GM19372 (cell line): Measurements from ENCODE around the gene CCNYL1.
"Not testable (repeated sequence)": the region's sequence is repeated elsewhere in the genome, so short reads cannot be mapped to it uniquely, and the experiment has no call there.

Experiments
- ATAC-seq: cut with Tn5 transposase; IDR thresholded peaks from one replicate; pipeline ENCODE4 v1.9.1; 2021; ENCODE audit warnings: mild to moderate bottlenecking, low read depth, moderate library complexity; ENCODE audit not compliant: unreplicated experiment

The CCNYL1 gene

GRCh38 chr2:207710814-207711740 is at the start of gene CCNYL1:
Gene CCNYL1 (plus strand): TSS chr2:207711640. CDS start chr2:207711897, 257 bp downstream.
- peak; percentile 95 for ATAC-seq

GRCh38 chr2:207662203-207662602 is 49.2 kb upstream of the CCNYL1 start:
- ATAC-seq, result peak; percentile 74

DNA sequence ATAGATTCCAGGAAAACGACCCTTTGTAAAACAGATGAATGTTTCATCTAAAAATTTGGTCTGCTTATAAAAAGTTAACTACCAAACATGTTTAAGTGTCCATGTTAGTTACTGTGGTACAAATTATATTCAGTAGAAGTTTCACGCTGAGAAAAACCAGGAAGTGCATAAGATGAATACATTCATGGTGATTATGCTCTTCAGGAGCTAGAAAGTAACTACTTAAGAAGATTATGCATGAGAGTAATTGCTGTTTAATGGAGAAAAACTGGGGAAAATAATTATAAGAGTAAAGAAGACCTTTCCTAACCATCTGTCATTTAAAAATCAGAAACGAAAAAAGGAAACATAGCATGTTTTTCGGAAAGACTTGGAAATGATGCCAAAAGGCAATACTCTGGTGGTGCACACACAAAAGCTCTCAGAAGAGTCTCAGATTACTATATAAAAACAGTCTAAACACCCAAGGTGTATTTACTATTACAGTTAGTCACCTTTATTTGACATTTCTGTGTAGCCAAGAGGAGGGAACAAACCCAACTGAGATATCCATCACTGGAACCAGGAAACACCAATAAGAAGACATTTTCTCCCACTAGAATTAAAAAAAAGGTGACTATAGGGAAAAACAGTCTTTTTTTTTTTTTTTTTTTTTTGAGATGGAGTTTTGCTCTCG is 47.4 kb upstream of the CCNYL1 start:
- no peak for ATAC-seq

- no peak for ATAC-seq
These were observed 40.6 kb upstream of the CCNYL1 start for GRCh38 chr2:207670887-207671286.

GRCh38 chr2:207673431-207673830 is 38.0 kb upstream of the CCNYL1 start:
- ATAC-seq, result no peak

GRCh38 chr2:207674266-207674774 is 37.1 kb upstream of the CCNYL1 start:
- no peak for ATAC-seq

DNA sequence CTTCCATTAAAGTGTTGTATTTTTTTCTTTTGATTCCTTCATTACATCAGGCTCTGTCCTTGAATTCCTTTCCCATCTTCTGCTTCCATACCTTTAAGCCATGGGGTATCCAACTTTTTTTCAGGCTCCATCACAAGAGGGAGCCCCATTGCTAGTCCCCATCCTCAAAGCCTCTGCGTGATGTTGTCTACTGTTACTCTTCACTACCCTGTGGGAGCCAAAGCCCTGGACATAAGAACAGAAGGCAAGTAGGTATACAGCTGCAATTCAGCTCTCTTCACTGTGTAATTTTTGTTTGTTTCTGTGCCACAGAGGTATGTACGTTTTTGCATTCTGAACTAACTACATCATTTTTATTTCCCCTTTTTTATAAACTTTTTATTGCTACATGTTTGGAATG is 36.6 kb upstream of the CCNYL1 start:
- no peak for ATAC-seq

- ATAC-seq, result no peak
These were observed 34.5 kb upstream of the CCNYL1 start for GRCh38 chr2:207676827-207677354.

DNA sequence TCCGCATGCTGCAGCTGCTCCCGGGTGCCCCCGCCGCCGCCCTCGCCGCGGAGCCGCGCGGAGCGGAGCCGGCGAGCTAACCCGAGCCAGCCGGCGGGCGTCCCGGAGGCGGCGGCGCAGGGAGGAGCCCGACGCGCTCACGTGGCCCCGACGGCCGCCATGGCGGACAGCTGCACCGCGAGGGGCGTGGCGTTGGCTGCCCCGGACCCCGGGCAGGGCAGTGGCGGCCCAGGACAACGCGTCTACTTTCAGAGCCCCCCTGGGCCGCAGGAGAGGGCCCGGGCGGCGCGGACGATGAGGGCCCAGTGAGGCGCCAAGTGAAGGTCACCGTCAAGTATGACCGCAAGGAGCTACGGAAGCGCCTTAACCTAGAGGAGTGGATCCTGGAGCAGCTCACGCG is 30.0 kb upstream of the CCNYL1 start:
- no peak for ATAC-seq

GRCh38 chr2:207682557-207682956 is 28.9 kb upstream of the CCNYL1 start:
- ATAC-seq, result no peak

- ATAC-seq, result no peak
These were observed 28.0 kb upstream of the CCNYL1 start for GRCh38 chr2:207683438-207683837.

DNA sequence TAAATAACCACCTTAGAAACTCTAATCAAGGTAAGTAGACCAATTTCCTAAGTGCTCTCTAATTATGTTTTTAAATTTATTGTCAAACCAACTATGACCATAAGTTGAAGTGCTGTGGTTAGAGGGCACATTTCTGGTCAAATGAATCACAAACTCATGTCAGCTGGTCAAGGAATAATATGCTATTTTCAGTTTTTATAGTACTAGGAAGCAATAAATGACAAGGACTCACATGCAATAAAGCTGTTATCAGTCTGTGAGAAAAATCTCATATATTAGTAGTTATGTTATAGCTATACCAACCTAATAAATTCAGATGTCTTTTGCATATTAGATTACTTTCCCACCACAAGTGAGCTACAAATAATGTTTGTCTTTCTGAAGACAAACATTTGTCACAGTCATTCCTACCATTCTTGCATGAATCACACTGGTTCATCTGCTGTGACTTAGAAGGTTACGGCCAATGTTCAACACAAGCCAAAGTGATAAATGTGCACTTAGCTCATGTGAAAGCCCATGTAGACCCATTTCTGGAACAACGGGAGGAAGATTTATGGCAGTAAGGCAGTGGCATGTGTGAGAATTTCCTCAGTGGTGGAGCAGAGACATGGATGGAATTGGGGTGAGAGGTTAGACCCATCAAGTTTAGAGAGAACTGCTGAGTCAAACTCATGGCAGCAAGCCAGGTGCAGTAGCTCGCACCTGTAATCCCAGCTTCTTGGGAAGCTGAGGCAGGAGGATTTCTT is 27.4 kb upstream of the CCNYL1 start:
- no peak for ATAC-seq

- no peak for ATAC-seq
These were observed 24.6 kb upstream of the CCNYL1 start for GRCh38 chr2:207686812-207687211.

DNA sequence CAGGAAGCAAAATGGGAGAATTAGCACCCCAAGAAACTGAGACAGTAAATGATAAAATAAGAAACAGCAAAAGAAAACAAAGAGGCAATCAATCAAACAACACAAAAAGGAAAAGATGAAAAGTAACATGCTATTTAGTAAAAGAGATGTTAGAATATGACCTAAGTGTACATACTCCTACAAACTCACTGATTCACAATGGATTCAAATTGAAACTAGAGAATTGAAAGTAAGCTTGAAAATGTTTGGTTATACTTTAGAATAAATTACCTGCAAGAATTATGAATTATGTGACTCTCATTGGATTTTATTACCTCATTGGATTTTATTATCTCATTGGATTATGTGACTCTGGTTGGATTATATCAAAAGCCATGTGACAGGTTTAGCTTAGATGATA is 22.8 kb upstream of the CCNYL1 start:
- ATAC-seq, result no peak

GRCh38 chr2:207690845-207691461 is 20.5 kb upstream of the CCNYL1 start:
- not testable (repeated sequence) for ATAC-seq

DNA sequence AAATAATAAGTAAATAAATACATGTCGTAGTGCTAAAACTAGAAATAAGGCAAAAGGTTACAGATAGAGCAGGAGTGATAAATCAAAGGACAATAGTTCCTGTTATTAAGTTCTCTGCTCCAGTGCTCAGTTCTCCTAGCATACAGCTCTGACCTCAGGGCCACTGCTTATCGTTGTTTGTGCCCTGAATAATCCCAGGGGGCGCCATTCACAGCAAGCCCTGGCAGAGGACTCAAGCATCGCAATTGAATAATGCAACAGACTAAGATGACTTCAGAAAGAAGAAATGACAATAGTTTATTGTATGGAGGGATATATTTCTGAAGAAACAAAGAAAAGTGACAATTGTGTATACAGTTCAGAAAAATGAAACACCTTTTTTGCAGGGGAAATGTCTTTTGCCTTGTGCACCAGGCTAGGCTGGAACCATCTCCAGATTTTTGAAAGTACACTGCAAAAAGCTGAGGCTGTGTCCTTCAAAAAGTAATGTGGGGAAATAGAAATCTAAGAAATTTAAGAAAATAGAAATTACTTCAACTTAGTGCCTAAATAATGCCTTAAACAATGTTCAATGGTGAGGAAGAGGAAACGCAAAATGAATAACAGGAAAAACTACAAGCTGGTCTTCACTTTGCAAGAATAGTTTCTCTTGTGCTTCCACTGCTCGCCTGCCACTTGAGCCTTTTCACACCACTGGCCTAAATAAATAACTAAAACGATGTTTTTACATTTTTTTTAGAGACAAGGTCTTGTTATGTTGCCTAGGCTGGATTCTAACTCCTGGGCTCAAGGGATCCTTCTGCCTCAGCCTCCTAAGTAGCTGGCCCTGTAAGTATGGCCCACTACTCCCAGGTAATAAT is 19.0 kb upstream of the CCNYL1 start:
- ATAC-seq, result no peak

GRCh38 chr2:207693641-207694249 is 17.7 kb upstream of the CCNYL1 start:
- no peak for ATAC-seq

DNA sequence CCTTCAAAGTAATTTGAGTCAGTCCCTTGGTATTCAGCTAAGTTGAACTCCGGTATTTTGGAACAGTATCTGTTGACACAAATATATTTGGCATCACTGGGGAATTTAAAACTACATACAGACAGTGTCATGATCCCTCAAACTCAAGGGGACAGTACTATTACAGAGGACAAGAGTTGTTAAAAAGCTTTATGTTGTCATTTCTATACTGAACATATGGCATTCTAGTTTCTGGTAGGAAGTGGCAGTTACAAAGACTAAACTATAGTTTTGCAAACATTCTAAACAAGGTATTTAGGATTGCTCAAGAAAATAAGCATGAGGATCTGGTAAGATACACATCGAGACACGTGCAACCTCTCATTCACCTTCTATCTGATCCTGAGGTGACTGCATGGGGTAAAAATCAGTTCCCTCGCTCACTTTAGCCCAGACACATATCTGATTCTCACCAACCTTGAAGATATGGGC is 16.6 kb upstream of the CCNYL1 start:
- no peak for ATAC-seq

DNA sequence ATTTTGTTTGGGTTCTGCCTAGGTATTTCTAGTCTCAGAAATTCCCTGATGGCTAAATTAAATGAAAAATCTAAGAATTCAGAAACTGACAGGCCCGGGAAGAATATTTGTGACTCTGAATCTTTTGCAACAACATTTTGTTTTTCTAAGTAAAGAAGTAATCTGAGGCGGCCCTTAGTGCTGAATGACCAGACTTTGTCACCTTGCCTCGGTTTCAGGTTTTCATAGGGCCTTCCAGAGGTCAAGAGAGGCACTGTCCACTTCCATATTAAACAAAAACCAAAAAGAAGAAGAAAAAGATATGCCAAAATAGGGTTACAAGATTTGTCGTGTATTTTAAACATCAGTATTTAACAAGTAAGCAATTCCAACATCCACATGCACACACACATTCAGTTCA is 16.1 kb upstream of the CCNYL1 start:
- ATAC-seq, result no peak
